HepG2 (cell line): ENCODE data around the gene KPNB1. TPM values are rescaled to one million over a fixed set of nuclear protein-coding genes. Genes with fewer than 3 reads are reported as not detected.

Source experiments
- ARID5B ChIP-seq: IDR thresholded peaks from 2 replicates; pipeline ENCODE4 v1.4.0; 2020; ENCODE audit warnings: mild to moderate bottlenecking, missing genetic modification reagents
- CEBPZ ChIP-seq: IDR thresholded peaks from 2 replicates; pipeline ENCODE4 v1.6.1; 2012; ENCODE audit warnings: low read length, improper control_type of control experiment
- ELK4 ChIP-seq: sonication (generic); formaldehyde crosslinking; IDR thresholded peaks from 2 replicates; pipeline ENCODE4 v1.9.0; 2021; ENCODE audit warnings: missing genetic modification reagents, borderline replicate concordance
- GLI4 ChIP-seq: sonication (generic); formaldehyde crosslinking; IDR thresholded peaks from 2 replicates; pipeline ENCODE4 v1.5.1; 2020; ENCODE audit warnings: missing genetic modification reagents, mild to moderate bottlenecking, moderate library complexity, borderline replicate concordance
- NR2F6 ChIP-seq, 2 experiments: IDR thresholded peaks; 2 replicates each; pipeline ENCODE4 v1.6.1; 2016; ENCODE audit warnings: antibody characterized with exemption in 1 of 2, mild to moderate bottlenecking in 1 of 2
- PHB2 ChIP-seq: fragments of 450-650 bp; IDR thresholded peaks from 2 replicates; pipeline ENCODE4 v1.6.1; 2018; ENCODE audit not compliant: partially characterized antibody
- PRMT3 ChIP-seq: sonication (generic); formaldehyde crosslinking; IDR thresholded peaks from 2 replicates; pipeline ENCODE4 v1.8.1; 2022; ENCODE audit warnings: low read depth, mild to moderate bottlenecking, moderate library complexity, missing genetic modification reagents, borderline replicate concordance
- RFXANK ChIP-seq: IDR thresholded peaks from 2 replicates; pipeline ENCODE4 v1.6.1; 2016
- SNAI1 ChIP-seq: sonication (generic); formaldehyde crosslinking; IDR thresholded peaks from 2 replicates; pipeline ENCODE4 v1.5.0; 2020; ENCODE audit warnings: mild to moderate bottlenecking, missing genetic modification reagents, borderline replicate concordance
- THRA ChIP-seq: sonication (generic); formaldehyde crosslinking; IDR thresholded peaks from 2 replicates; pipeline ENCODE4 v1.4.0; 2020; ENCODE audit warnings: missing genetic modification reagents, borderline replicate concordance
- ZNF274 ChIP-seq: sonication (generic); formaldehyde crosslinking; IDR thresholded peaks from 2 replicates; pipeline ENCODE4 v1.5.1; 2020; ENCODE audit warnings: mild to moderate bottlenecking, missing genetic modification reagents
- ZNF333 ChIP-seq: sonication (generic); formaldehyde crosslinking; IDR thresholded peaks from 2 replicates; pipeline ENCODE4 v1.4.0; 2020; ENCODE audit warnings: mild to moderate bottlenecking, missing genetic modification reagents, borderline replicate concordance
- ZNF7 ChIP-seq: IDR thresholded peaks from 2 replicates; pipeline ENCODE4 v1.6.1; 2016; ENCODE audit warnings: missing biosample characterization, missing genetic modification reagents
- ZNF770 ChIP-seq: sonication (generic); formaldehyde crosslinking; IDR thresholded peaks from 2 replicates; pipeline ENCODE4 v1.5.0; 2020; ENCODE audit warnings: mild to moderate bottlenecking, missing genetic modification reagents
- polyA plus RNA-seq, 8 experiments: library from polyadenylated mRNA; depleted of rRNA in 3 of 8; stranded (reverse) in 7 of 8; unstranded in 1 of 8; fragments of >200 nt; fragmentation: Illumina TruSeq in 4 of 8; extraction: Trizol in 4 of 8; gene quantifications; 2 replicates each; pipeline versions ENCODE4 v1.2.1 to v1.2.3, GENCODE V29; 2011 to 2016; ENCODE audit warnings: low read depth in 4 of 8, missing spikeins in 1 of 8, mixed read lengths in 1 of 8; ENCODE audit not compliant: insufficient read depth in 1 of 8
- total RNA-seq, 5 experiments: library from RNA; depleted of rRNA; stranded (reverse); fragments of >200 nt; fragmentation: Illumina TruSeq; extraction: Trizol; gene quantifications; 2 replicates each; pipeline ENCODE4 v1.2.3, GENCODE V29; 2016; ENCODE audit warnings: low read depth in 1 of 5

KPNB1 gene
- total and polyA plus RNA-seq, 2 of the 13 experiments (the other 11 are each of a cell fraction or from before 2014, with no cell fraction given), result 164 to 424 TPM

GRCh38 chr17:47693731-47694580 is 44.2 kb downstream of the KPNB1 start, which contains the start of gene TBKBP1 (continued):
- TF ChIP-seq CEBPZ (no peak), ZNF333 (CRISPR knock-in tag) (no peak), ARID5B (CRISPR knock-in tag) (peak; percentile 33; the same call in 1 of the 2 replicates), ZNF7 (CRISPR knock-in tag) (no peak), PHB2 (no peak), PRMT3 (CRISPR knock-in tag) (no peak), NR2F6 (IDR thresholded peaks at IDR 0.05) (no peak), NR2F6 (CRISPR knock-in tag; IDR thresholded peaks at IDR 0.05) (no peak), ZNF770 (CRISPR knock-in tag) (0 out of 2 replicates have a peak, but pooled peaks have one; percentile 29), ELK4 (CRISPR knock-in tag) (no peak), ZNF274 (CRISPR knock-in tag) (no peak), RFXANK (no peak), GLI4 (CRISPR knock-in tag) (no peak), THRA (CRISPR knock-in tag) (no peak), SNAI1 (CRISPR knock-in tag) (no peak)
